ENCODE results near the gene CNN3.

GRCh38 chr1:94903280-94904009, 23.5 kb downstream of the CNN3 start:
- TF ChIP-seq EZH2 (IDR thresholded peaks at IDR 0.05; ENCODE audit: borderline replicate concordance, low read depth, low read length, poor library complexity, severe bottlenecking), result no peak
- TF ChIP-seq CTCF (conservative IDR thresholded peaks at IDR 0.05; ENCODE audit: low read depth, low read length), result no peak
